Measurements from ENCODE around the gene ZSCAN10. TPM values are rescaled to one million over a fixed set of nuclear protein-coding genes. Genes with fewer than 3 reads are reported as not detected.

Gene ZSCAN10
- total and polyA plus RNA-seq, 8 donors: 0.35 TPM; not detected in 7

DNA sequence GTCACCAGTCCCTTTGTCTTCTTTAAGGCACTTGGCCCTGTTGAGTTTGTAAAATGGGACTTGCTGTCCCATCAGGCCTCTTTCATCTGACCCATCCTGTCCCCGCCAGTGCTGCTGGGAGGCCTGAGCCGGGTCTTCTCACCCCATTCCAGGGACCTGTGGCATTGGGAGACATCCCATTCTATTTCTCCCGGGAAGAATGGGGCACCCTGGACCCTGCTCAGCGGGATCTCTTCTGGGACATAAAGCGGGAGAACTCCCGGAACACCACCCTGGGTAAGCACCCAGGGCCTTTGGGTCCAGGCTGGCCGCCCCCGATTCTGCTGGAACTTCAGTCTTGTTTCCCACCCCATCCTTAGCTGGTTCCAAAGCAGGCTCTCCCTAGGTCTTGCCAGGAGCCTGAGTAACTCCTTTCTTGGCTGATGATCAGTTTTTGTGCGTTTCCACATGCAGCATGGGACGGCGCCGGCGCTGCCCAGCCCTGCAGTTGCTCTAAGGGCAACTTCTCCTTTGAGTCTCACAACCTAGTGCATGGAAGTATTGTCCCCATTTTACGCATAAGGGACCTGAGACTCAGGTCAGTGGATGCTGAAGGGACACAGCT is 39.8 kb upstream of the ZSCAN10 start:
- FAIRE-seq: no peak
- 85 to 90% methylated on average over 14 of the region's 14 CpGs for WGBS, 2 donors
- peaks cover 0 to 10% (median 4%) of the 10 kb centered on the region in 3 donors for H3K36me3 ChIP-seq
- H3K4me1 ChIP-seq: peaks cover 0 to 11% (median 6%) of the 10 kb centered on the region in 3 donors
- no peak for ATAC-seq
- intact Hi-C loops (cut with DNase I): no loop called here
- no peak overlapping the region for H3K27ac ChIP-seq
- no peak for TF ChIP-seq CTCF (IDR thresholded peaks at IDR 0.05)
- H3K9me3 ChIP-seq: no peaks in the 10 kb centered on the region
- DNase-seq: peak in 1 of 6 donors; percentile 33
- no peak overlapping the region for H3K4me3 ChIP-seq
- no peaks in the 10 kb centered on the region for H3K27me3 ChIP-seq

DNA sequence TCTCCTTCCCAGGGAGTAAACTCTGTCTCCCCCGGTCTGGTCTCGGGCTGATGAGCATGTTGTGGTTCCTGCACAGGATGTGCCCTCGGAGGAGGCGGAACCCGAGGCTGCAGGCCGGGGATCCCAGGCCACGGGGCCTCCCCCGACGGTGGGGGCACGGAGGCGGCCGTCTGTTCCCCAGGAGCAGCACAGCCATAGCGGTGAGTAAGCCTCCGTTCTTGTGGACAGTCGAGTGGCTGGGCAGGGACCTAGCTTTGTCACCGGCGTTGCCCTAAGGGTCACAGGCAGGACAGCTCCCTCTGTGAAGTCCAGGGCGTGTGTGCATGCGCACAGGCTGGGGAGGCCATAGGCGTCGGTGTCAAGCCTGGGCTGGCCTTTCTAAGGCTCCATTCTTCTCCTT is 39.2 kb upstream of the ZSCAN10 start:
- FAIRE-seq (no peak), ATAC-seq (no peak), DNase-seq (peak in 1 of 6 donors; percentile 56)
- H3K9me3 ChIP-seq: no peaks in the 10 kb centered on the region
- peaks cover 0 to 10% (median 4%) of the 10 kb centered on the region in 3 donors for H3K36me3 ChIP-seq
- H3K4me3 ChIP-seq: no peak overlapping the region
- no peak overlapping the region for H3K27ac ChIP-seq
- H3K27me3 ChIP-seq: no peaks in the 10 kb centered on the region
- WGBS, 2 donors: 86 to 88% methylated on average over 21 of the region's 21 CpGs
- no peak for TF ChIP-seq CTCF (IDR thresholded peaks at IDR 0.05)
- intact Hi-C loops (cut with DNase I): no loop called here
- H3K4me1 ChIP-seq: peaks cover 0 to 17% (median 6%) of the 10 kb centered on the region in 3 donors

DNA sequence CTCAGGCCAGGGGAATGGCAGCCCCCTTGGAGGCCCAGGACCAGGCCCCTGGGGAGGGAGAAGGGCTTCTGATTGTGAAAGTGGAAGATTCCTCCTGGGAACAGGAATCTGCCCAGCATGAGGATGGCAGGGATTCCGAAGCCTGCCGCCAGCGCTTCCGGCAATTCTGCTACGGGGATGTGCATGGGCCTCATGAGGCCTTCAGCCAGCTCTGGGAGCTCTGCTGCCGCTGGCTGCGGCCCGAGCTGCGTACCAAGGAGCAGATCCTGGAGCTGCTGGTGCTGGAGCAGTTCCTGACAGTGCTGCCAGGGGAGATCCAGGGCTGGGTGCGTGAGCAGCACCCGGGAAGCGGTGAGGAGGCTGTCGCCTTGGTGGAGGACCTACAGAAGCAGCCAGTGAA is 38.2 kb upstream of the ZSCAN10 start:
- TF ChIP-seq CTCF (IDR thresholded peaks at IDR 0.05): no peak
- H3K27me3 ChIP-seq: no peaks in the 10 kb centered on the region
- intact Hi-C loops (cut with DNase I): no loop called here
- 94% methylated on average over 13 of the region's 13 CpGs for WGBS, 2 donors
- DNase-seq (peak in 1 of 6 donors; percentile 58), FAIRE-seq (no peak), ATAC-seq (no peak)
- peaks cover 0 to 23% (median 6%) of the 10 kb centered on the region in 3 donors for H3K4me1 ChIP-seq
- no peak overlapping the region for H3K4me3 ChIP-seq
- H3K36me3 ChIP-seq: peaks cover 0 to 10% (median 2%) of the 10 kb centered on the region in 3 donors
- H3K27ac ChIP-seq: no peak overlapping the region
- H3K9me3 ChIP-seq: no peaks in the 10 kb centered on the region

- no peaks in the 10 kb centered on the region for H3K27me3 ChIP-seq
- intact Hi-C loops (cut with DNase I): no loop called here
- H3K9me3 ChIP-seq: no peaks in the 10 kb centered on the region
- TF ChIP-seq CTCF (IDR thresholded peaks at IDR 0.05): no peak
- H3K4me1 ChIP-seq: peaks cover 0 to 23% (median 6%) of the 10 kb centered on the region in 3 donors
- WGBS, 2 donors: 0 to 1% methylated on average over 32 to 42 of the region's 43 CpGs
- DNase-seq (no peak), FAIRE-seq (no peak), ATAC-seq (peak in 1 of 4 donors; percentile 63)
- no peaks in the 10 kb centered on the region for H3K36me3 ChIP-seq
- H3K4me3 ChIP-seq: peak overlapping the region; percentile 75 to 98 (median 90)
- peak overlapping the region; percentile 88 to 96 (median 90) for H3K27ac ChIP-seq
These were observed 36.1 kb upstream of the ZSCAN10 start for GRCh38 chr16:3135126-3135715.
